NCI-H510A (cell line): ENCODE data around the gene EPHA8.

ENCODE experiments used
- DNase-seq: peaks from one replicate; lab custom pipeline; 2025; lab: John Stamatoyannopoulos, UW

EPHA8 gene

DNA sequence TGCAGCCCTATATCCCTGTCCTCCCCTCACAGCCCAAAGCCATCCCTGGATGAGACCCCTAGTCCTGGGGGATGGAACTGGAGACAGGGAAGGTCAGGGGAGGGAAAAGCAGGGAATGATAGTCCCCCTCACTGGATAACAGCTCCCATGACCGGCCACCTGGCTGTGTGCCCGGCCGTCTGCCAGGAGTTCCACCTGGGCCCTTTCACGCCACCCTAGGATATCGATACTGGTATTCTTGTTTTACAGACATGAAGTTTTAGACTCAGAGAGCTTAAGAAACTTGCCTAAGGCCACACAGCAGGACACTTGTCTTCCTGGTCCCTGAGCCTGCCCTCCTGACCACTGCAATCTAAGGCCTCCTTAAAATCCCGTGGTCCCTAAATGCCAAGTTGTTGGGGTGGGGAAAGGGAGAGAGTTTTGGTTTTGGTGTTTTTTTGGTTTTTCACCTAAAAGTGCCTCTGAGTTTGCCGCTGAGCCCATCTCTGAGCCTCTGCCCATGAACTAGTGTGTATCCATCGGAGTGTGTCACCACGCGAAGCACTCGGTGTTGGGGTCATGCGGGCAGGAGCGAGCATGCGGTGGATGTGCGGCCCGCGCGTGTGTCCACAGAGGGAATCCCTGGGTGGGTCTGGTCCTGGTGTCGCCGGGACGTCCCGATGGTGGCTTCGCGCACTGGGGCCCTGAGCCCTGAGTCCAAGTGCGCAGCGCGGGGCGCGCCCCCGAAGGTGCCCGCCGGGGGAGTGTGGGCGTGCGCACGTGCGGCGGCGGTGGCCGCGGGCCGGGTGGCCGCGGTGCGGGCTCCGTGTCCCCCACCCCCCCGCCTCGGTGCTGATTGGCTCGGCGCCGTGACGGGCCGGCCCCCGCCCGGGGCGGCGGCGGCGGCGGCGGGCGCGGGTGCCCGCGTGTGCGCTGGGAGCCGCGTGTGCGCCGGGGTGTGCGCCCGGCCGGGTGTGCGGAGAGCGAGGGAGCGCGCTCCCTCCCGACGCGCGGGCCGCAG, at the start of gene EPHA8:
Gene EPHA8 (plus strand): TSS at position 906 of the 1,000 bp plus-strand sequence. CDS start 147 bp downstream, outside the sequence.
- no peak for DNase-seq

DNA sequence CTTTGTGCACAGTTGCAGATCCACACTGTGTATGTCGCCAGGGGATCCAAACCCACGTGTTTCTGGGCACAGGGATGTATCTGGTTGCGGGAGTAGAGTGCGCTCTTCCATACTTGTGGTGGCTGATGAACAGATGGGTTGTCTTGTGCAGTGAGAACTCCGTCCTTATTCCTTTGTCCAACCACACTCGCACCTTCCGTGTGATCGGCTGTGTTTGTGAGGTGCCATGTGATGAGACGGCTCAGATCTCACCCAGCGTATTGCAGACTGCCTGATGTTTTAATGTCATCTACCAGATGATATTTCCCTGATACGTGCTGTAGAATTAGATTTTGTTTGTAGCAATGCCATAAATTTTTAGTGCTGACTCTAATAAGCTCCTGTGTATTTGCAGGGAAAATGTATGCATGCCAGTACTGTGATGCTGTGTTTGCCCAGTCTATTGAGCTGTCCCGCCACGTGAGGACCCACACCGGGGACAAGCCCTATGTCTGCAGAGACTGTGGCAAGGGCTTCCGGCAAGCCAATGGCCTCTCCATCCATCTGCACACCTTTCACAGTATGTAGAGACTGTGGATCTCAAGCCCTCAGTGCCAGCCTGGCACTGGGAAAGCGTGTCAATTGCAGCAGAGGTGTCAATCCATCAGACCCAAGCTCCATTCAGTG, 46.2 kb upstream of the EPHA8 start:
- DNase-seq: no peak

DNA sequence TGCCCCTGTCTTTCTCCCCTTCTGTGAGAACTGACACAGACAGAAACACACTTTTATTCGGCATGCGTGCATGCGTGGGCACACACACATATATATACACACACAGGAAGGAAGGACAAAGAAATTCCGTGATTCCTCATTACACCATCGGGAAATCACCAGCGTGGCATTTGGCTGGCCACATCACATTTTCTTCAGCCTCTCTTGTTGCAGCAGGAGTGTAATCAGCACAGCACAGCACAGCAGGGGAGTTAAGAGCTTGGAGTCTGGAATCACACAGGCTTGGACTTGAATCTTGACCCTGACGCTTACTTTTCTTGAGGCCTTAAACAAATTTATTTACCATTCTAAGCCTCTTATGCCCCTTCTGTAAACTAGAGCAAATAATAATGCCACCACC, 45.3 kb upstream of the EPHA8 start:
- DNase-seq: no peak

- no peak for DNase-seq
Measured at GRCh38 chr1:22518379-22518778, 44.9 kb upstream of the EPHA8 start.

- no peak for DNase-seq
Measured at GRCh38 chr1:22520871-22521270, 42.4 kb upstream of the EPHA8 start.

DNA sequence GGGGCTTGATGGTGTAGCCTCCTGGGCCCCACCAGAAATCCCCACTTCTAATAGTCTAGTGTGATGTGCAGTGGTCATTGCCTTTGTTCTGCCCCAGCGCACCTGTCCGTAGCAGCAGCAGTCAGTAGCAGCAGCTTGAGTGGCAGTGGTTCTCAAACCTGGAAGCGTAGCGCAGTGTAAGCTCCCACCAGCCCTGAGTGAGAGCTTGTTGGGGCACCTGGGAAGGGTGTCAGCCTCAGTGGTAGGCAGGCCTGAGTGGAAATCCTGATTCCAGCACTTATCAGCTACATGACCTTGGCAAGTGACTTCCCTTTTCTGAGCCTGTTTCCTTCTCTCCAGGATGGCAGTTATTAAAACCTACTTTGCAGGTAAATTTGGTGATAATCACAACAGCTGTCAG, 41.6 kb upstream of the EPHA8 start:
- DNase-seq: no peak

- no peak for DNase-seq
Measured at GRCh38 chr1:22522221-22522743, 41.0 kb upstream of the EPHA8 start.

- no peak for DNase-seq
Measured at GRCh38 chr1:22524481-22524880, 38.8 kb upstream of the EPHA8 start.

- DNase-seq: no peak
Measured at GRCh38 chr1:22525211-22525610, 38.1 kb upstream of the EPHA8 start.

DNA sequence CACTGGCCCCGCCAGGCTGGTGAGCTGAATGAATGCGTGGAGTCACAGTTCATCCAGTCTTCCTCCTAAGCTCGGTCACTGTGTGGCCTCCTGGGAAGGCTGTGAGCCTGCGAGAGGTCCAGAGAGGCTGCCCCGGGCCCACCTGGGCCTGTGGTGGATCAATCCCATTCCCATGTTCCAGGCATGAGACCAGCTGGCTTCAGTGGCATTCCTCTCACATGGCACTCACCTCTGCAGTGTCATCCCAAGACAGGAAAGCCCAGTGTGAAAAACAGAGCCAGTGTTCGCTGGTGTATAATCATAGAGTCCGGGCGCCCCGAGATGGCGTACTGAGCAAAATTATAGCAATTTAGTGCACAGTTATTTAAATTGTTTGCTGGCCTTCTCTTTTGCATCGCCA, 37.6 kb upstream of the EPHA8 start:
- no peak for DNase-seq

DNA sequence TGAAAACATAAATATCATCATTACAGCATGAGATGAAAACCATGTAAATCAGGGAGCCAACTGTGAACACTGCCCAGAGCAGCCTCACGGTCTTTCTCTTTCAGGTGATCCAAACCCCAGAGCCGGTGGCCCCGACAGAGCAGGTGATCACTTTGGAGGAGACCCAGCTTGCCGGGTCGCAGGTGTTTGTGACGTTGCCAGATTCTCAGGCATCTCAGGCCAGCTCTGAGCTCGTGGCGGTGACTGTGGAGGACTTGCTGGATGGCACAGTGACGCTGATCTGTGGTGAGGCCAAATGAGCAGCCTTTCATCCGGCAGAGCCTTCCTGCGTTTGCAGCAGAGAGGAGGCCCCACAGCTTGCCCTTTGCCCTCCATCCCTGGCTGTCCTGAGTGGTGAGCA, 37.2 kb upstream of the EPHA8 start:
- DNase-seq: no peak

- DNase-seq: no peak
Measured at GRCh38 chr1:22526677-22527076, 36.6 kb upstream of the EPHA8 start.

DNA sequence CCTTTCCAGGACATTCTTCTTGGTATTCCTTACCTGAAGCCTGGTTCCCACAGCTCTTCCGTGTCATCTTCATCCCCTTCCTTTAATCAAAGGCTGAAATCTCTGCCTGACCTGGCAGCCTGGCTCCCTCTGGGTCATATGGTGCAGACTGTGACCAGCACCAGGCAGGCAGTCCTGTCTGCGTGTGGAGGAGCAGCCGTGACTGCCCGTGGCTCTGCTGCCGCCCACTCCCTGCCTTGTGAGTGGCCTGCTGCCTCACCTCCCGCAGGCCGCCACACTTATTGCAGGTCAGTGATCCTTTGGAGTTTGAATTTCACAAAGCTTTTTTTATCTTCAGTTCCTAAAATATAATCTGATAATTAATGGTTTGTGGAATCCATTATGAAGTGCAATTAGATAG, 36.2 kb upstream of the EPHA8 start:
- DNase-seq: no peak

DNA sequence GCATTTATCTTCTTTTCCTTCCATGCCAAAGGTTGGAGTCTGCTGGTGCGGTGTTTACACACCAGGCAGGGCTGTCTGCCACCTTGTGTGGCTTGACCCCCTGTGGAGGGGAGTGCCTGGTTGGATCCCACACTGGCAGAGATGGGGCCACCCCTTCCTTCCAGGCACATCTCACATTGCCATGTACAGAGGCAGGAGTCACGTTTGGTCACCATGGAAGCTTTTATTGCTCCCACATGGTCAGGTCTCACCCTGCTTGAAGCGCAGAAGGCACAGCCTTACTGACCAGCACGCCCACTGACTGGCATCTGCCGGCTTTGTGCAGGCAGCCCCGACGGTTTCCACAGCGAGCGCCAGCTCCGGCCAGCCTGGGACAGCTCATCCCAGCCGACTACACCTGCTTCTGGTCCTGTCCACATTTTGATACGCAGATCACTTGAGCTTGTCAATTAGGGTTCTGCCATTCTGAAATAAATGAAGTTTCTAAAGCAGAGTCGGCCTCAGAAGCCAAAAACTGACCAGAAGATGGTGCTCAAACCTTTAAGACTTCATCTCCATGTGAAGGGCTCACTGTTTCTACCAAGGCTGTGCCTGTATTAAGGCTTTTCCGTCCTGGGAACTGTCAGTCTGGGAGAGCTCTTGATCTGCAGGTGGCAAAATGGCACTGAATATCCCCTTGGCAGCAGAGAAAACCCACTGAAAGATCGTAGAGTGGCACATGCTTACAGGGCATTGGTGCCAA, 35.6 kb upstream of the EPHA8 start:
- DNase-seq: no peak

DNA sequence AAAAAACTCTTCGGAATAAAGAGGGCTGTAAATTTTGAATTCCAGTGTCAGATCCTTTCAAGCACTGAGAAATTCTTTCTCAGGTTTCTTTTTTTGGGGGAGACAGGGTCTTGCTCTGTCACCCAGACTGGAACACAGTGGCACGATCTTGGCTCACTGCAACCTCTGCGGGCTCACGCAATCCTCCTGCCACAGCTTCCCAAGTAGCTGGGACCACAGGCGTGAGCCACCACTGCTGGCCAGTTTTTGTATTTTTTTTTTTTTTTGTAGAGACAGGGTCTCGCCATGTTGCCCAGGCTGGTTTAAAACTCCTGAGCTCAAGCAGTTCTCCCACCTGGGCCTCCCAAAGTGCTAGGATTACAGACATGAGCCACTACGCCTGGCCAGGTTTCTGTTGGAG, 34.8 kb upstream of the EPHA8 start:
- no peak for DNase-seq

DNA sequence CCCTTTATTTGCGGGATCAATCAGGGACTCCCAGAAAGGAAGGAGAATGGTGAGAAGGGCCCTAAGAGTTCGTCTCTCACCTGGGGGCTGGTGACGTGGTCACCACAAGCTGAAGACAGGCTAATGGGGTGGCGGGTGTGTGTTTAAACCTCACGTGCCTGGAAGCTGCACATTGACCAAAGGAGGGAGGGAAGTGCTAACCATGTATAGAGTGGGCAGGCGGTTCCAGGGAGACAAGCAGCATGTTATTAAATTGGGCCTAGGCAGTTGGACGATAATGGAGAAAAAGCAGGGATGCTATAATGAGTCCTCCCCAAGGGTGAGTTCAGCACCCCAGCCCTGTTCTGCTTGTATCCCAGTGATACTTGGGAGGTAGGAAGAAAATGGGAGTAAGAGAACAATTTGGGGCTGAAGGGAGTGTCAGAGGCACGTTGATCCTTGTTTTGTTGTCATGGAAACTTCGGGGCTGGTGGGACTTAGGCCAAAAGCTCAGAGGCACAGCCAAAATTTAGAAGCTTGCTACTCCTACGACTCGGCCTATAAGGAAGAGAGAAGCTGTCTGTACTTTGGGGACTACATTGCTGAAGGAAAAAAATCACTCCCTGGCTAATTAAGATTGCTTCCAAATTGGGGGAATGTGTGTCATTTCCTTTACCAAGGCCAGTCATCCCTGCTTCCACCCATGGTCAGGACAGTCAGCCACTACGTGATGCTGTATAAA, 33.2 kb upstream of the EPHA8 start:
- no peak for DNase-seq

DNA sequence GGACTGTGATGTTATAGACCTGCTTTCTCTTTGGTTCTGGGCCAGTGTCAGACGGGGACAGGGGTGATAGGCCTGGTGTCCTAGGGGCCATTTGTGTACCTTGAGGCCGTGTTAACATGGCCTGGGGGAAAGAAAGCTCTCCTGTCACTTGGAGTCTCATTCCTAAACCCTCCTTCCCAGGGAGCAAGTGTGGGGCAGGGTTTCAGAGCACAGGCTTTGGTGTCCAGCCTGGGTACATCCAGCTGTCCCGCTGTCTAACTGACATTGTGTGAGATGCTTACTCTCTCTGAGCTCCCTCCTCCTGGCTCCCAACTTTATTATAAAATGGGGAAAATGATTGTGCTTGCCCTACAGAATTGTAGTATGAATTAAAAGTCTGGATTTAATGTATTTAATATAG, 32.6 kb upstream of the EPHA8 start:
- DNase-seq: no peak

DNA sequence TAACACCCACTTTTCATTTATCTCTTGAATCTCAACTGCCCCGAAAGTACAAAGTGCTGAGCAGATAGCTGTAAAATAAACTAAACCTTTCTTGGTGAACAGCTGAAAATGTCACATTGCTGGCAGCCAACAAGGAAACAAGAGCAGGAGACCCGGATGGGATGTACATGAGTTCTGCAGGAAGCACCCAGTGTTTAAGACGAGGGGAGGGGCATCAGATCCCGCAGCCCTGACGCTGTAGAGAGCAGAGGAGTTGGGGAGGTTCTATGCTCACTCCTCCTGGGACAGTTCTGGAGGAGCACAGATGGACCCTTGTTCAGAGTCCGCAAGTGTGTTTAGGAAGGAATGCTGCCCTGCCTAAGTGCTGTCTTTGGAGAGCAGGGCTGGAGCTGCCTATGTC, 32.0 kb upstream of the EPHA8 start:
- DNase-seq: no peak

DNA sequence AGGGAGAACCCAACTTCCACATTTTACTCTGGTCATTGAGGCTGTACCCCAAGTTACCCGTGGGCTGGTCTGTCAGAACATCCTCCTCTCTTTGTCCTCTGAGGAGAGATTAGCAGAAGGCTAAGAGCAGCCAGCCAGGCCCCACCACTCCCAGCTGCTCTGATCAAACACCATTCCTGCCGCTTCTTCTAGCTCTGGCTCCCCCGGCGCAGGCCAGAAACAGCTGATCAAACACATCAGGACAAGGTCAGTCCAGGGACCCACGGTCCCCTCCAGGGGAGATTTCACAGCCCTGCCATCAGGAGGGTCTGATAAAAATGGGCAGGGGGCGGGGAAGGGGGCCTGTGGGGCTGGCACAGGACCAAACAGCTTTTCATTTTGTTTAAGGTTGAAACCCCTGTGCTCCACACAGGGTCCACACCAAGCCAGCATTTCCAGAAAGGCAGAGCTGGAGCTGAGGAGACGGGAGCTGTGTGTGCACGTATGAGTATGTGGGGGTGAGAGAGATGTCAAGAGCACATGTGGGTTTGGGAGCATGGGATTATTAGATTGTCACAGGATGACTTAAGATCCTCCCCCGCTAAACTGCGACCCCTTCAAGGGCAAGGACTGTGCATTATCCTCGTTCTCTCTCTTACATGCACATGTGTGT, 29.9 kb upstream of the EPHA8 start:
- peak; percentile 26 for DNase-seq

DNA sequence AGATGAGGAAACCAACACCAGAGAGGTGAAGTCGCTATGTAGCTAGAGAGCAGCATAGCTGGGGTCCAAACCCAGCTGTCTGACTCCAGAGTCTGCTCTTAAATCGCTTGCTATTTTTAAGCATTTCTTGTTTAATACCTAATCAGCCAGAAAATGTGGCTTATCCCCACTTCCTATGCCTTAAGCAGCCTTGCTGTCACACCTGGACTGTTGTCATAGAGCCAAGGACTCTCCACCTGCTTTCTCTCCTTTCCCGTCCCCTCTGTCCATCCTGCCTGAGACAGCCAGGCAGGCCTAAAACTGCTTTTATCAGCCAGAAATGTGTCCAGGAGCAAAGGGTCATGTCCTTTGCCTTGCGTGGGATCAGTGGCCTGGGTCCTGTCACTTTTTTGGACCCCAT, 28.3 kb upstream of the EPHA8 start:
- no peak for DNase-seq

GRCh38 chr1:22535399-22535798, 27.9 kb upstream of the EPHA8 start:
- no peak for DNase-seq
